ENCODE results near the gene ESRP2. TPM values are rescaled to one million over a fixed set of nuclear protein-coding genes. Genes with fewer than 3 reads are reported as not detected.

Gene ESRP2
- total RNA-seq, 1 donor from 2014 or later: 0.14 TPM

DNA sequence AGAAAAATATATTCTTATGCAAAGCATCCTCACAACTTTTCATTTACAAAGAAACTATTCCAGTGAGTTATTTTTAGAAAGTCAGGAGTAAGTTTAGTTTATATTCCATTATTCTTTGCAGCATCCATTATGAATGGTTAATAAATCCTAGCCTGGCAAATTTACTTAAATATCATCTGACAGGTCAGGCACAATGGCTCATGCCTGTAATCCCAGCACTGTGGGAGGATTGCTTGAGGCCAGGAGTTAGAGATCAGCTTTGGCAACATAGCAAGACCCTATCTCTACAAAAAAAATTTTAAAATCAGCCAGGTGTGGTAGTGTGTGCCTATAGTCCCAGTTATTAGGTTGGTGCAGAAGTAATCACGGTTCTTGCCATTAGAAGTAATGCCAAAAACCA is 12.9 kb downstream of the ESRP2 start:
- TF ChIP-seq, protein P1, sequence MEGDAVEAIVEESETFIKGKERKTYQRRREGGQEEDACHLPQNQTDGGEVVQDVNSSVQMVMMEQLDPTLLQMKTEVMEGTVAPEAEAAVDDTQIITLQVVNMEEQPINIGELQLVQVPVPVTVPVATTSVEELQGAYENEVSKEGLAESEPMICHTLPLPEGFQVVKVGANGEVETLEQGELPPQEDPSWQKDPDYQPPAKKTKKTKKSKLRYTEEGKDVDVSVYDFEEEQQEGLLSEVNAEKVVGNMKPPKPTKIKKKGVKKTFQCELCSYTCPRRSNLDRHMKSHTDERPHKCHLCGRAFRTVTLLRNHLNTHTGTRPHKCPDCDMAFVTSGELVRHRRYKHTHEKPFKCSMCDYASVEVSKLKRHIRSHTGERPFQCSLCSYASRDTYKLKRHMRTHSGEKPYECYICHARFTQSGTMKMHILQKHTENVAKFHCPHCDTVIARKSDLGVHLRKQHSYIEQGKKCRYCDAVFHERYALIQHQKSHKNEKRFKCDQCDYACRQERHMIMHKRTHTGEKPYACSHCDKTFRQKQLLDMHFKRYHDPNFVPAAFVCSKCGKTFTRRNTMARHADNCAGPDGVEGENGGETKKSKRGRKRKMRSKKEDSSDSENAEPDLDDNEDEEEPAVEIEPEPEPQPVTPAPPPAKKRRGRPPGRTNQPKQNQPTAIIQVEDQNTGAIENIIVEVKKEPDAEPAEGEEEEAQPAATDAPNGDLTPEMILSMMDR (IDR thresholded peaks at IDR 0.05; ENCODE audit: borderline replicate concordance): no peak
- DNase-seq: no peak
- Histone ChIP-seq H3K27ac (replicated peaks) (no peak overlapping the region), H3K9me3 (replicated peaks) (no peaks in the 10 kb centered on the region), H3K4me3 (no peak overlapping the region), H3K36me3 (no peaks in the 10 kb centered on the region), H3K4me1 (peaks cover 13% of the 10 kb centered on the region), H3K27me3 (ENCODE audit: low read depth) (no peaks in the 10 kb centered on the region)
- intact Hi-C loops (cut with micrococcal nuclease): no loop called here

DNA sequence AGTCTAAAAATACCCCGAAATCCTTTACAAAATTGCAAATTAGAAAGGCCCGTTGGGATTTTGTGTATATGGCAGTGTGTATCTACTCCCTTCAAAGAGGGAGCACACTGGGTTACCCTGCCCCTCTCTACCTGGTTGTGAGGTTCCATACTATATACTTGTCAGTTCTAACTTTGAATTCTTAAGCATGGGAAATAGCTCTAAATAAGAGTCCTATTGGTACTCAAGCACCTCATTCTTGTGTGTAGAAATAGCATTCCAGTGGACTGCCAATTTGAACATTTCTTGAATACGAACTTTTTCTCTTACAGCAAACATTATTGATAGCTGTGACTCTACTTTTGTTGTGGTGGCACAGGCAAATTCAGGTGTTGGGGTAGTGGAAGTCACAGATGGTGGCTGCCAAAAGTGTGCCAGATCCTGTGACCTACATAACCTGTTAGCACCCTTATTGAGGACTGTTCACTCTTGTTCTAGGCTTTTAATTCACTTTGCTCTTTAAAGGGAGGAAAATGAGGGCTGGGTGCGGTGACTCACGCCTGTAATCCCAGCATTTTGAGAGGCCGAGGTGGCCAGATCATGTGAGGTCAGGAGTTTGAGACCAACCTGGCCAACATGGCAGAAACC is 16.1 kb downstream of the ESRP2 start:
- intact Hi-C loops (cut with micrococcal nuclease): no loop called here
- Histone ChIP-seq H3K9me3 (replicated peaks) (no peaks in the 10 kb centered on the region), H3K4me3 (no peak overlapping the region), H3K27me3 (ENCODE audit: low read depth) (no peaks in the 10 kb centered on the region), H3K36me3 (no peaks in the 10 kb centered on the region), H3K27ac (replicated peaks) (no peak overlapping the region), H3K4me1 (peaks cover 3% of the 10 kb centered on the region)
- DNase-seq: no peak
- TF ChIP-seq, protein P1 (IDR thresholded peaks at IDR 0.05; ENCODE audit: borderline replicate concordance): no peak

DNA sequence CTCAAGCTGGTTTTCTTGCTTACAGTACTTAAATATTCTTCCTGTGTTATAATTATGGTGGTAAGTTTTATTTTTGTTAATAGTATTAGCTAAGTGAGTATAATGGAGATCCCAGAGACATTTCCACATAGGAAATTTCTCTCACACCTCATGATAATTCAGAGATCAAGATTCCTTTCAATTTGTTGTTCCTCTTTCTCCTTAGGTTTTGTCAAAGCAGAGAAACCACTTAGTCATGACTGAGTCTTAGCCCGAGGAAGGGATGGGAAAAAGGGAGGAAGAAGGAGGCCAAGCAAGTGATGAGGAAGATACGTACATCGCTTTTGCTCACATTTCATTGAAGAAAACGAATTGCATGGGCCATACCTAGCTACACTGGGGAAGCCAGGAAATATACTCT is 18.4 kb downstream of the ESRP2 start:
- H3K27ac ChIP-seq (replicated peaks): no peak overlapping the region
- H3K27me3 ChIP-seq (ENCODE audit: low read depth): no peaks in the 10 kb centered on the region

DNA sequence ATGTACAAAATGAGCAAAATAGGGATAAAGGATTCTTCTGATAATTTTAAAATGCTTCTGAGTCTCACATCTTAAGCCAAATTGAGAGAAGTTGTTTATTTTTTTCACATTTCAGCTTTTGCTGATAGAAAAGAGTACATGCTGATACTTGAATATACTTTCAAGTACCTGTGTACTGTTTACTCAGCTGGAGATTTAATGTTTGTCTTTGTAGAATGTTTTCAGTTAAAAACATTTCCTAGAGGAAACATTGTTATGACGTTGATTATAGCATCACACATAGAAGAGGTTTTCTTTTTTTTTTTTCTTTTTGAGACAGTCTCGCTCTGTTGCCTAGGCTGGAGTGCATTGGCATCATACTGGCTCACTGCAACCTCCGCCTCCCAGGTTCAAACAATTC is 19.7 kb downstream of the ESRP2 start:
- Histone ChIP-seq H3K27ac (replicated peaks) (no peak overlapping the region), H3K4me3 (no peak overlapping the region), H3K9me3 (replicated peaks) (no peaks in the 10 kb centered on the region), H3K4me1 (peaks cover 8% of the 10 kb centered on the region), H3K36me3 (no peaks in the 10 kb centered on the region), H3K27me3 (ENCODE audit: low read depth) (no peaks in the 10 kb centered on the region)
- intact Hi-C loops (cut with micrococcal nuclease): no loop called here
- TF ChIP-seq, protein P1 (IDR thresholded peaks at IDR 0.05; ENCODE audit: borderline replicate concordance): no peak
- no peak for DNase-seq

More for the DNA sequence above, 18.4 kb downstream of the ESRP2 start:
- DNase-seq: no peak
- intact Hi-C loops (cut with micrococcal nuclease): no loop called here
- peaks cover 8% of the 10 kb centered on the region for H3K4me1 ChIP-seq
- TF ChIP-seq, protein P1 (IDR thresholded peaks at IDR 0.05; ENCODE audit: borderline replicate concordance): no peak
- H3K9me3 ChIP-seq (replicated peaks): no peaks in the 10 kb centered on the region
- H3K36me3 ChIP-seq: no peaks in the 10 kb centered on the region
- no peak overlapping the region for H3K4me3 ChIP-seq

DNA sequence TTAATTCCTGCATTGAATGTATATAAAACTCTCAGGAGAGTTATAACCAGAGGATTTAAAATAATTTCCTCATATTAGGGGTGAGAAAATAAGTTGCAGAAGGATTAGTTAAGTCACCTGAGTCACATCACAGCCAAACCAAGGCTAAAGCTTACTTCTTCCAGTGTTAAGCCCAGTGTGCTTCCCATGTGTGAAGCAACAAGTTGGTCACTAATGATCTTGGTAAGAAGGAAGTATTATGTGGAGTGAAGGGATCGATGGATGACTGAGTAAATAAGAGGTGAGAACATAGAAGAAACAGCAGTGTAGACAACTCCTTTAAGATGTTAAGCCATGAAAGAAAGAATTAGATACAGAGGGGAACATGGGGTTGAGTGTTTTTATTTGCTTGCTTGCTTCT is 20.6 kb downstream of the ESRP2 start:
- Histone ChIP-seq H3K27me3 (ENCODE audit: low read depth) (no peaks in the 10 kb centered on the region), H3K4me3 (no peak overlapping the region), H3K9me3 (replicated peaks) (no peaks in the 10 kb centered on the region), H3K27ac (replicated peaks) (no peak overlapping the region), H3K4me1 (peaks cover 8% of the 10 kb centered on the region), H3K36me3 (no peaks in the 10 kb centered on the region)
- TF ChIP-seq, protein P1 (IDR thresholded peaks at IDR 0.05; ENCODE audit: borderline replicate concordance): no peak
- intact Hi-C loops (cut with micrococcal nuclease): no loop called here
- no peak for DNase-seq
